IPS DF 6.9 (cell line): ENCODE measurements around the gene ZNF608.

Experiments
- DNase-seq: peaks from one replicate; pipeline ENCODE4 v3.0.0-alpha.2; 2013; ENCODE audit warnings: low read depth, low spot score
- H3K27ac ChIP-seq: one replicate; pipeline ENCODE4 v1.5.1; 2013; ENCODE audit warnings: low read length, control low read depth
- H3K27me3 ChIP-seq: 2 replicates; pipeline ENCODE4 v1.6.1; 2013; ENCODE audit warnings: mild to moderate bottlenecking, low read length; ENCODE audit not compliant: control insufficient read depth, insufficient read depth
- H3K36me3 ChIP-seq: 2 replicates; pipeline ENCODE4 v1.6.1; 2013; ENCODE audit warnings: low read length; ENCODE audit not compliant: control insufficient read depth, insufficient read depth
- H3K4me1 ChIP-seq: 2 replicates; pipeline ENCODE4 v1.6.1; 2013; ENCODE audit warnings: low read length; ENCODE audit not compliant: control insufficient read depth, insufficient read depth
- H3K4me3 ChIP-seq: 2 replicates; pipeline ENCODE4 v1.5.1; 2013; ENCODE audit warnings: mild to moderate bottlenecking, low read length
- H3K9me3 ChIP-seq: 2 replicates; pipeline ENCODE4 v1.6.1; 2013; ENCODE audit warnings: low read length, inconsistent platforms; ENCODE audit not compliant: control insufficient read depth, insufficient read depth
- WGBS: extraction: QIAGEN DNeasy Blood & Tissue Kit; methylation state at CpG from one replicate; pipeline ENCODE4 v1.1.7; 2013; ENCODE audit warnings: mixed read lengths, missing lambda C conversion rate; ENCODE audit not compliant: insufficient read length, insufficient coverage; 5-methylcytosine and 5-hydroxymethylcytosine counted together

The ZNF608 gene

GRCh38 chr5:124773315-124774311, 27.2 kb upstream of the ZNF608 start:
- no CpG with 5 or more reads among the region's 5 CpGs for WGBS

GRCh38 chr5:124772457-124773200, 26.2 kb upstream of the ZNF608 start:
- Histone ChIP-seq H3K36me3 (no peaks in the 10 kb centered on the region), H3K4me1 (no peaks in the 10 kb centered on the region), H3K4me3 (no peak overlapping the region), H3K27ac (no peak overlapping the region), H3K9me3 (no peaks in the 10 kb centered on the region), H3K27me3 (no peaks in the 10 kb centered on the region)
- no peak for DNase-seq
- no CpG with 5 or more reads among the region's 1 CpG for WGBS

More at GRCh38 chr5:124773315-124774311, 27.2 kb upstream of the ZNF608 start:
- Histone ChIP-seq H3K4me1 (no peaks in the 10 kb centered on the region), H3K27me3 (no peaks in the 10 kb centered on the region), H3K9me3 (no peaks in the 10 kb centered on the region), H3K4me3 (no peak overlapping the region), H3K36me3 (no peaks in the 10 kb centered on the region), H3K27ac (no peak overlapping the region)
- DNase-seq, result no peak

GRCh38 chr5:124771761-124772160, 25.3 kb upstream of the ZNF608 start:
- Histone ChIP-seq H3K27me3 (no peaks in the 10 kb centered on the region), H3K36me3 (no peaks in the 10 kb centered on the region), H3K9me3 (no peaks in the 10 kb centered on the region), H3K27ac (no peak overlapping the region), H3K4me3 (no peak overlapping the region), H3K4me1 (no peaks in the 10 kb centered on the region; the same call in 1 of the 2 replicates)
- 100% methylated on average over 1 of the region's 3 CpGs for WGBS
- DNase-seq, result no peak

GRCh38 chr5:124764992-124765611, 18.7 kb upstream of the ZNF608 start:
- Histone ChIP-seq H3K4me1 (peaks cover 3% of the 10 kb centered on the region), H3K27me3 (no peaks in the 10 kb centered on the region), H3K9me3 (no peaks in the 10 kb centered on the region), H3K36me3 (no peaks in the 10 kb centered on the region), H3K4me3 (no peak overlapping the region), H3K27ac (no peak overlapping the region)
- WGBS, result no CpG with 5 or more reads among the region's 3 CpGs
- DNase-seq, result no peak

GRCh38 chr5:124764585-124764984, 18.1 kb upstream of the ZNF608 start:
- no peak for DNase-seq
- WGBS, result no CpG with 5 or more reads among the region's 1 CpG
- Histone ChIP-seq H3K4me3 (no peak overlapping the region), H3K9me3 (no peaks in the 10 kb centered on the region), H3K36me3 (no peaks in the 10 kb centered on the region), H3K27me3 (no peaks in the 10 kb centered on the region), H3K27ac (no peak overlapping the region), H3K4me1 (peaks cover 3% of the 10 kb centered on the region)

- no CpG with 5 or more reads among the region's 4 CpGs for WGBS
- Histone ChIP-seq H3K4me3 (no peak overlapping the region), H3K27me3 (no peaks in the 10 kb centered on the region), H3K4me1 (peaks cover 3% of the 10 kb centered on the region), H3K27ac (no peak overlapping the region), H3K36me3 (no peaks in the 10 kb centered on the region), H3K9me3 (no peaks in the 10 kb centered on the region)
- no peak for DNase-seq
Observed at GRCh38 chr5:124761010-124761409, 14.6 kb upstream of the ZNF608 start.

GRCh38 chr5:124760608-124761007, 14.2 kb upstream of the ZNF608 start:
- no peak overlapping the region for H3K4me3 ChIP-seq
- no peaks in the 10 kb centered on the region for H3K9me3 ChIP-seq
- no peak for DNase-seq
- H3K36me3 ChIP-seq, result no peaks in the 10 kb centered on the region
- H3K27me3 ChIP-seq, result no peaks in the 10 kb centered on the region
- no peak overlapping the region for H3K27ac ChIP-seq
- peaks cover 3% of the 10 kb centered on the region for H3K4me1 ChIP-seq

GRCh38 chr5:124755565-124755964, 9.1 kb upstream of the ZNF608 start:
- no CpG with 5 or more reads among the region's 3 CpGs for WGBS
- Histone ChIP-seq H3K9me3 (no peaks in the 10 kb centered on the region), H3K36me3 (no peaks in the 10 kb centered on the region), H3K27me3 (no peaks in the 10 kb centered on the region), H3K4me3 (no peak overlapping the region), H3K4me1 (no peaks in the 10 kb centered on the region), H3K27ac (no peak overlapping the region)
- DNase-seq, result no peak

- Histone ChIP-seq H3K27ac (no peak overlapping the region), H3K27me3 (no peaks in the 10 kb centered on the region), H3K4me3 (no peak overlapping the region), H3K36me3 (no peaks in the 10 kb centered on the region), H3K4me1 (no peaks in the 10 kb centered on the region), H3K9me3 (no peaks in the 10 kb centered on the region)
- DNase-seq, result no peak
- no CpG with 5 or more reads among the region's 2 CpGs for WGBS
Observed at GRCh38 chr5:124755041-124755440, 8.6 kb upstream of the ZNF608 start.

- no CpG with 5 or more reads among the region's 7 CpGs for WGBS
- DNase-seq, result no peak
- Histone ChIP-seq H3K4me3 (no peak overlapping the region), H3K27me3 (no peaks in the 10 kb centered on the region), H3K36me3 (no peaks in the 10 kb centered on the region), H3K4me1 (no peaks in the 10 kb centered on the region; the same call in 1 of the 2 replicates), H3K27ac (no peak overlapping the region), H3K9me3 (no peaks in the 10 kb centered on the region)
Observed at GRCh38 chr5:124754206-124754927, 7.9 kb upstream of the ZNF608 start.
